ENCODE measurements around the gene BRICD5.

- no peak for TF ChIP-seq NPAS2 (CRISPR knock-in tag; IDR thresholded peaks at IDR 0.05; ENCODE audit: borderline replicate concordance)
- TF ChIP-seq KLF11 (CRISPR knock-in tag; IDR thresholded peaks at IDR 0.05), result no peak
- TF ChIP-seq MXD1 (CRISPR knock-in tag; IDR thresholded peaks at IDR 0.05), result no peak
- TF ChIP-seq ZNF34 (CRISPR knock-in tag; IDR thresholded peaks at IDR 0.05; ENCODE audit: borderline replicate concordance), result no peak
- TF ChIP-seq GLI4 (CRISPR knock-in tag; IDR thresholded peaks at IDR 0.05; ENCODE audit: borderline replicate concordance), result no peak
- no peak for TF ChIP-seq JUN (CRISPR knock-in tag; IDR thresholded peaks at IDR 0.05)
- TF ChIP-seq NCOA1 (CRISPR knock-in tag; IDR thresholded peaks at IDR 0.05), result no peak
- peak; percentile 73; the same call in 1 of the 2 replicates for TF ChIP-seq TFAP4 (IDR thresholded peaks at IDR 0.05; ENCODE audit: borderline replicate concordance, low read depth)
- no peak for TF ChIP-seq CTCF (CRISPR knock-in tag; IDR thresholded peaks at IDR 0.05)
- no peak for TF ChIP-seq ZBTB26 (CRISPR knock-in tag; IDR thresholded peaks at IDR 0.05; ENCODE audit: borderline replicate concordance)
- TF ChIP-seq SP4 (CRISPR knock-in tag; IDR thresholded peaks at IDR 0.05), result no peak
Observed at GRCh38 chr16:2226245-2226793, 15.7 kb upstream of the BRICD5 start.
